Fibroblast of skin of left biceps (primary cell): ENCODE results near the gene CEBPB.

Source experiments
- DNase-seq, 2 experiments: peaks; one replicate each; pipeline ENCODE4 v3.0.0-alpha.2; 2013; ENCODE audit warnings: low read depth in 2 of 2

Gene CEBPB

DNA sequence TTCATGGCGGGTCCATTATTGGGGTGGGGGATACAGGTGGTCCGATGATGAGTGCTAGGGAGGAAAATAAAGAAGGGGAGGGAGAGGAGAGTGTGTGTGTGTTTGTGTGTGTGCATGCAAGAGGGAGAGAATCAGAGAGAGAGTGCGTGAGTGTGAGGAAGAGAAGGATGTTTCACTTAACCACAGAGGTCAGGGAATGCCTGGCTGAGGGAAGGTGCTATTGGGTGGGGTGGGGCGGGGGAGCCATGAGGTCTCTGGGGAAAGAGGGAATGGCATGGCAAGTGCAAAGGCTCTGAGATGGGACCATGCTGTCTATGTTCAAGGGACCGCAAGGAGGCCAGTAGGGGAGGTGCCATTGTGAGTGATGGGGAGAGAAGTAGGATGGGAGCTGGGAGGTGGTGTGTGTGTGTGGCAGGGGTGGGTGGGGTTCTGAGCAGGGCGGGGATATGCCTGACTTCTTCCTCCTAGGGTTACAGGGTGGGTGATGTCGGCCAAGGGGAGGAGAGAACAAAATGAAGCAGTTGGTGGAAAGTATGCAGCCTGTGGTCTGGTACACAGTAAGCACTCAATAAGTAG, 23.0 kb downstream of the CEBPB start:
- DNase-seq, result no peak

DNA sequence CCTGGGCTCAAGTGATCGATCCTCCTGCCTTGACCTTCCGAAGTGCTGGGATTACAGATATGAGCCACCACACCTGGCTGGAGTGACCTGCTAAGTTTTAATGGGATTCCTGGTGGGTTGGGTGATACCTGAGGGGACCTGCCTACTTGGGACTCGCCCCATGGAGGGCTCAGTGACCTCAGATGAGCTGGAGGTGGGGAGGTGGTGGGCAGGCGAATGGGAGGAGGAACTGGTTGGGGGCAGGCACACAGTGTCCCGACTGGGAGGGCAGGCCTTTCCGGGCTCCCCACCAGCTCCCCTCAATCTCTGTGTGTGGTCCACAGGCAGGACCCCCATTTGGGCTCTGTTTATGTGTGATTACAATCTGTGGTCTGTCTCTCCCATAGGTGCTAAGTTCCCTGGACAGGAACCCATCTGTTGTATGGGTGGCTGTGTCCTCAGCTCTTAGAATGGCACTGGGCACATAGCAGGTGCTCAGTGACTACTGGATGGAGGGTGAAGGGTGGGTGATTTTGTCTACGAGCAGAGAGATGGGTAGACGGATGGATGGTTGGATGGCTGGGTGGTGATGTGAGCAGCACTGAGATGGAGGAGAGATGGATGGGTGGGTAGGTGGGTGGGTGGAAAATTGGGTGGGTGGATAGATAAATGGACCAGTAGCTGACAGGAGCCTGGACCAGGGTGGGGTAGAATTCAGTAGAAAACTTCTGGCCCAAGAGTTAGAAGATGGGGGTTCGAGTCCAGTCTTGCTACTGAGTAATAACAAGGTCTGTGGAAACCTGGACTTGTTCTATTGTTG, 23.8 kb downstream of the CEBPB start:
- no peak for DNase-seq

GRCh38 chr20:50215101-50215690, 24.6 kb downstream of the CEBPB start:
- no peak for DNase-seq

DNA sequence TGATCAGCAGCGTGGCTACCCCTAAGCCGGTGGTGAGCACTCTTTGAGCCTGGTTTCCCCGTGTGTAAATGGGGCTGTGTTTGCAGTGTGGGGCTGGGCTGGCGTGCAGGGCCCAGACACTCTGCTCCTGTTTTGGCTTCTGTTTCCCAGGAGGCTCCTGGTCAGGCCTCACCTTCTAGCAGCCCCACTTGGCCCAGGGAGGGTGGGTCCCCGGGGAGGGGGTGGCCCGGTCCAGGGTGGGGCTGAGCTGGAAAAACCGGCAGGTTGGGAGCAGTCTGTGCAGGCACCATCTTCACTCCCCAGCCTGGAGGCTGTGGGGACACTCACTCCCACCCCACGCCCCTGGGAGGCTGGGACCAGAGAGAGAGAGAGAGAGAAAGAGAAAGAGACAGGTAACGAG, 25.3 kb downstream of the CEBPB start:
- DNase-seq, result no peak

DNA sequence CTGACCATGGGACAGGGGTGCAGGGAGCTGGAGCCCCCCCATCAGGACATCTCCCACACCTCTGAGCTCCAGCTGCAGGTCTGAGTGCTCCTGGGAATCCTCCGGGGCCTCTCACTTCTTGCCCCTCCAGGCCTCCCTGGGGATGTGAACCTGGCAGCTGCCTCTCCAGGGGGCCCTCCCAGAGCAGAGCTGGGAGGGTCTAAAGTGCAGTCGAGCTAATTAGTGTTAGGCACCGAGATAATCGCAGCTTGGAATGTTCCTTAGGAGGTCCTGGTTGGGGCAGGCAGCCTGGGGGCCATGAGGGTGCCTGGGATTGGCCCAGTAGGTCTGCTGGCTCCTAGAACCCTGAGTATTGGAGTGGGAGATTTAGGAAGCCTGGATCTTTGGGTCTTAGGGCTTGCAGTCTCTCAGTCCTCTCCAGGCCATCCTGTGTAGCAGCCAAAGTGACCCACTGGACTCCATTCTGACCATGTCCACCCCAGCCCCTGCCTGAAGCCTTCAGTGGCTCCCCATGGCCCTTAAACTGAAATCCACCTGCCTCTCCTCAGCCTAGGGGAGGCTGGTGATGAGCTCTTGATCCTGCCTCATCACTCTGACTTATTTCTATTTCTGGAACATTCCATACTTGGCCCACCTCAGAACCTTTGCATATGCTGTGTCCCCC, 26.0 kb downstream of the CEBPB start:
- no peak for DNase-seq

GRCh38 chr20:50217207-50217949, 26.7 kb downstream of the CEBPB start:
- no peak for DNase-seq

DNA sequence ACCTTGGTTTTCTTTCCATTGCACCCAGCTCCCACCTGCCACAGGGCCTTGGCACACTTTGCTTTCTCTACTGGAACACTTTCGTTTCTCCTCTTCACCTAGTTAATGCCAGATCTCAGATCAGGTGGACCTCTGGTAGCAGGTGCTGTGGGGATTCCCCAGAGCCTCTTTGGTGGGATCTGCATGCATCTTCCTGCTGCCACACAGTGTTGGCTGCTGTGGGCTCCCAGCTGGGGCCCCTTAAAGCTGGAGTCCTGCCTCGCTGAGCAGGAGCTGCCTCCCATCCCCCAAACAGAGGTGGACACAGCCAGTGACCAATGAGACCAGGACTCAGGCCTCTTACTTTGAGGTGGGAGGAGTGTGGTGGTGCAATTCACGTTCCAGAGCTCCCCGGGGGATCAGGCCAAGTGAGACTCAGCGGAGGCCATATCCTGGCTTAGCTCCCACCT, 28.4 kb downstream of the CEBPB start:
- DNase-seq, result no peak

- no peak for DNase-seq
Measured at GRCh38 chr20:50219600-50219999, 29.0 kb downstream of the CEBPB start.

GRCh38 chr20:50220093-50220893, 29.7 kb downstream of the CEBPB start:
- DNase-seq, result no peak

GRCh38 chr20:50220894-50221365, 30.3 kb downstream of the CEBPB start:
- DNase-seq, result no peak

DNA sequence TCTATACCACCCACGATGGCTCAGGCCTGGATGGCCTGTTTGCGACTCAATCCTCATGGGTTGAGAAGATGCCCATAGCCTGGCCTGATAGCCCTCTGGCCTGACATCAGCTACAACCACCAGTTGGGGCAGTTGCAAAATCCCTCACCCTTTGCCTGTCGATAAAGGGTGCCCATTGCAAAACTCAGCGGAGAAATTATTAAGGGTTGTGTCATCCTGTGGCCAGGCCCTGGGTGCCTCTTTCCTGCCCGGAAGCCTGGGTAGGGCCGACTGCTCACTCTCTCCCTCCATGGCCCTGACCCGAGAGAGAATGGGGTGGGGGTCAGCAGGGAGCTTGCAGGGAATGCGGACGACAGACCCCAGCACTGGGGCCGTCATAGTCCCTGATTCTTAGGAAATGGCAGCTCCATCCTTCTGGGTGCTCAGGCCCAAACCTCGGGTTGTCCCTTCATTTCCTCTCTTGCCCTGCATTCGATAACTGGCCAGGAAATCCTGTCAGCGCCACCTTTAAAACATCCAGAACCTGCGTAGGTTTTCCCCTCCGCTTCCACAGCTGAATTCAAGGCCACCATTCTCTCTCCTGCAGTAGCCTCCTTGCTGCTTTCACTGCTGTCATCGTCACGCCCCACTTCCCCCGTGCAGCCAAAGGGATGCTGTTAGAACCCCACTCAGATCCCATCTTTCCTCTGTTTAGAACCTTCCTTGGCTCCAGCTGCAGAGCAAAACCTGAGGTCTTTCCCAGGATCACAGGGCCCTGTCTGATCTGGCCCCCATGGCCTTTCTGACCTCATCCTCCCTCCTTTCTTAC, 31.1 kb downstream of the CEBPB start:
- no peak for DNase-seq

GRCh38 chr20:50222309-50223038, 31.8 kb downstream of the CEBPB start:
- no peak for DNase-seq

DNA sequence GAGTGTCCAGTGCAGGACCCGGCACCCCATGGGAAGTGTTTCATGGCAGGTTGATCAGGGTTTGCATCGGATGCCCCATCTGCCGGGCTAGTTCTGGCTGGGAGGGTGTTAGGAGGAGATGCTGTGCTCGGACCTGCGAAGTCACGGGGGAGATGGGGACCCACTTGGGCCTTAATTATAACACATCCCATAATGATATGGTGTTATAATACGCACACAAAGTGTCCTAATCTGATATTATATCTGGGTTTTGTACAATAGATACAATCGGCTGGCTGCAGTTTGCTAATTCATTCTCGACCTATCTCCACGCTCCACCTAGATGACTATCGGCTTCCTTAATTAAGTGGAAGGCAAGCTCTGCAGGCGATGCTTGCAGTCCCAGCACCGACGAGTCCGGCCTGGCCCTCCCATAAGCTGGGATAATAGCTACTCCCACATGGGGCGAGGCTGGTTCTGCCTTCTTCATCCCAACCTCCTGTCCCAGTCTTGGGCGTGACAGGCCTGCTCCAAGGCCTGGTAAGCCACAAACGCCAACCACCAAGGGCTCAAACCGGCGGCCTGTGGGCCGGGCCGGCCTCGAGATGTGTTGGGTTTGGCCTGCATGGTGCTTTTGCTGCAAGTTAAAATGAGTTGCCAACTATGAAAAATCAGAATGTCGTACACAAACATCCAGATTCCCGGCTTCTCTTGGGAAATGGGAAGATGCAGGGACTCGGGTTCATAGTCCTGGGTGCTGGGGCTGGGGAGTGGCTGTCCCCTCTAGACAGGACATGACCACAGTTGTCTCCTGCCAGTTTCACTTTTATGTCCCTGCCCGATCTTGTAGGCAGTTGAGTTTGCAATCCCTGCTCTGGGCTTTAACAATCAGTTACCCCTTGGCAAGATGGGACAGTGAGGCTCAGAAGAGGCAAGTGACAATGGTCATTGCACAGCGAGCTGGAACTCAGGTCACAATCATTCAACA, 32.7 kb downstream of the CEBPB start:
- DNase-seq, result no peak

GRCh38 chr20:50224052-50224451, 33.4 kb downstream of the CEBPB start:
- no peak for DNase-seq

GRCh38 chr20:50224531-50225255, 34.1 kb downstream of the CEBPB start:
- DNase-seq, result peak; percentile 77 to 78

- no peak for DNase-seq
Measured at GRCh38 chr20:50226093-50226974, 35.7 kb downstream of the CEBPB start.
